BLaER1 (cell line): ENCODE data around the gene LGALS4.
"Not testable (repeated sequence)": the region's sequence is repeated elsewhere in the genome, so short reads cannot be mapped to it uniquely, and the experiment has no call there.

Experiments used
- H3K27ac ChIP-seq: shearing (Covaris generic); formaldehyde crosslinking; 2 replicates; pipeline ENCODE4 v1.8.1; 2022
- H3K27me3 ChIP-seq: shearing (Covaris generic); formaldehyde crosslinking; 2 replicates; pipeline ENCODE4 v1.8.1; 2022
- H3K36me3 ChIP-seq: shearing (Covaris generic); formaldehyde crosslinking; 2 replicates; pipeline ENCODE4 v1.8.1; 2022
- H3K4me1 ChIP-seq: shearing (Covaris generic); formaldehyde crosslinking; 2 replicates; pipeline ENCODE4 v1.8.1; 2022
- H3K4me2 ChIP-seq: shearing (Covaris generic); formaldehyde crosslinking; 2 replicates; pipeline ENCODE4 v1.8.1; 2022
- H3K4me3 ChIP-seq: shearing (Covaris generic); formaldehyde crosslinking; 2 replicates; pipeline ENCODE4 v1.8.1; 2022
- H3K9ac ChIP-seq: shearing (Covaris generic); formaldehyde crosslinking; 2 replicates; pipeline ENCODE4 v1.8.1; 2022
- H3K9me3 ChIP-seq: shearing (Covaris generic); formaldehyde crosslinking; 2 replicates; pipeline ENCODE4 v1.8.1; 2022
- H4K20me1 ChIP-seq: shearing (Covaris generic); formaldehyde crosslinking; 2 replicates; pipeline ENCODE4 v1.8.1; 2022
- Cebpa-rat ChIP-seq: shearing (Covaris generic); IDR thresholded peaks from 2 replicates; pipeline ENCODE4 v1.8.1; 2022

The LGALS4 gene

DNA sequence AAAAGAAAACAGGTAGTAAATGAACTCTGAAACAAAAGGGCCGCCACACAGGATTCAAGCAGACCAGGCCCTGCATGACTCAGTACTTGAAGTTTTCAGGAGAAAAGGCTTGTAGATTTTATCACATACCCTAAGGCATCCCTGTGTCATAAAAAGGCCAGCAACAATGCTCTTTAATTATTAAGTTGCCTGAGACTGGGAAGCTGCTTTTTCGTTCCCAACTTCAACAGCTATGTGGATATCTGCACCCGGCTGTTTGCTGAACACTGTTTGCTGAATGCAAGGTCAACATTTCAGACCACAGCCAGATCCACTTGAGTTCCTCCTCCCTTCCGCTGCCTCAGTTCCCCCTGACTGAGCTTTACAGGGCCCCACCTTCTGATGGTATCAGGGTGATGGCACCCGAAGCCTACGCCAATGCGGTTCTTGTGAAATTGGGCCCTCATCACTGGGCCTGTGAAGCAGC is 24.9 kb upstream of the LGALS4 start:
- no peak for TF ChIP-seq Cebpa-rat
- Histone ChIP-seq H3K4me1 (peaks cover 28% of the 10 kb centered on the region), H3K9me3 (no peaks in the 10 kb centered on the region), H3K4me3 (no peak overlapping the region), H3K27ac (no peak overlapping the region), H3K4me2 (no peak overlapping the region), H4K20me1 (peaks cover 75% of the 10 kb centered on the region), H3K9ac (no peak overlapping the region), H3K27me3 (no peaks in the 10 kb centered on the region), H3K36me3 (peaks cover 83% of the 10 kb centered on the region)

DNA sequence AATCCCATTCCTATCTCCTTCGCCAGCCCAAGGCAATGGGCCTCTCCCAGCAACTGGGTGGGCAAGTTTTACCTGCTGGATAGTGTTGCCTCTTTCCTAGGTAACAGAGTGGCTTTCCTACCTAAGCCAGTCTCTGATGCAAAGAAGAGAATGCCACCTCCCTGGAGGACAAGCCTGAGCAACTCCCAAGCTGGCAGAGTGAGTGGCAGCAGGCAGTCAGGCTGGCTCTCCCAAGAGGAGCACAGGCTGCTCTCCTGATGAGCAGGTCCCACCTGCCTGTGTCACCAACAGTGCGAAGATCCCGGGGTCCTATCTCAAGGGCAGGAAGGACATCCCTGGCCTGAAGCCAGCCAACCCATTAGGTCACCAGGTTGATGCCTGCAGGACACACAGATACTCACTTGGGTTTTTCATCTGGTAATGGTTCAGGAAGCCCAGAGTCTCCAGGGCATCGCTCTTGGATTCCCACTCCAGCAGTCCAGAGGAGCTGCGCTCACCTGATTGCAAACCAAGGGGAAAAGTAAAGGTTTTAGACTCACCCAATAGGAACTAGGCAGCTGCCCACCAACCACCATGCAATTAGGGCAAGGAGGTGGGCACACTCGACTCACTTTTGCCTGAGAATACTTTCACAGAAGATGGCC is 24.4 kb upstream of the LGALS4 start:
- Histone ChIP-seq H4K20me1 (peaks cover 69% of the 10 kb centered on the region), H3K4me2 (no peak overlapping the region), H3K27me3 (no peaks in the 10 kb centered on the region), H3K4me1 (peaks cover 28% of the 10 kb centered on the region), H3K9ac (no peak overlapping the region), H3K27ac (no peak overlapping the region), H3K9me3 (no peaks in the 10 kb centered on the region), H3K36me3 (peaks cover 77% of the 10 kb centered on the region), H3K4me3 (no peak overlapping the region)
- TF ChIP-seq Cebpa-rat, result no peak

DNA sequence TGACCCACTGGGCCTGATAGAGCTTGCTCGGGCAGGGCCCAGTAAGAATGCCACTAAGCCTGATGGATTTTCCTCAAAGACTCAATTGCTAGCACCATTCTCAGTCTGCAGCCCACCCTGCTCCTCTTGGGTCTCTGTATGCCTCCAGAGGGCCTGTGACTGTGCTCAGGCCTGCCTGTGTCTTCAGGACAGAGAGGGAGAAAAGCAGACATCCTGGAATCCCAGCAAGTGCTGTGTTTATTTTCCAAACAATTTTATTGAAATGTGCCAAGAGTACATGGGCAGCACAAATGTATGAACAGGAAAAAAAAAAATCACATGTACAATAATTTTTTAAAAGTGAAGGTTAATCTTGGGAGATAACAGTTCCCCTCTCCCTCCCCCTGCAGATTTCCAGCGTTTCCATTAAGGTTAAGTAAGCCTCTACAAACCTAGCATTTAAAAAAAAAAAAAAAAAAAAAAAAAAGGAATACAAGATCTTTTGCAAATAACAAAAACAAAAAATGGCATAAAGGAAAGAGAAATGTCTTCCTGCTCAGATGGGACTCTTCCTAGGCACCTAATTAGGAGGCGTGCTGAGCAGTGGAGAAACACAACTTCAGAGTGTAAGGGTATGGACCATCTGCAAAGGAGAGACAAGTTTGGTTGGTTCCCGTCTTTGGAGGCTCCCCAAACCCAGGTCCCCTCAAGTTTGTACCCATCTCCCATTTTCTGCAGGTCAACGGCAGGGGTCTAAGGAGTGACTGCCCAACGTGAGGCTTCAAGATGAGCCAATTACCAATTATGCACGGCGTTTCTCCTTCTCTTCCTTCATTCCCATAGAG is 23.6 kb upstream of the LGALS4 start:
- no peak overlapping the region for H3K4me3 ChIP-seq
- no peak overlapping the region for H3K4me2 ChIP-seq
- peaks cover 62% of the 10 kb centered on the region for H4K20me1 ChIP-seq
- H3K27ac ChIP-seq, result no peak overlapping the region
- H3K27me3 ChIP-seq, result no peaks in the 10 kb centered on the region
- no peaks in the 10 kb centered on the region for H3K9me3 ChIP-seq
- H3K36me3 ChIP-seq, result peaks cover 70% of the 10 kb centered on the region
- no peak for TF ChIP-seq Cebpa-rat
- no peak overlapping the region for H3K9ac ChIP-seq
- H3K4me1 ChIP-seq, result peaks cover 24% of the 10 kb centered on the region

DNA sequence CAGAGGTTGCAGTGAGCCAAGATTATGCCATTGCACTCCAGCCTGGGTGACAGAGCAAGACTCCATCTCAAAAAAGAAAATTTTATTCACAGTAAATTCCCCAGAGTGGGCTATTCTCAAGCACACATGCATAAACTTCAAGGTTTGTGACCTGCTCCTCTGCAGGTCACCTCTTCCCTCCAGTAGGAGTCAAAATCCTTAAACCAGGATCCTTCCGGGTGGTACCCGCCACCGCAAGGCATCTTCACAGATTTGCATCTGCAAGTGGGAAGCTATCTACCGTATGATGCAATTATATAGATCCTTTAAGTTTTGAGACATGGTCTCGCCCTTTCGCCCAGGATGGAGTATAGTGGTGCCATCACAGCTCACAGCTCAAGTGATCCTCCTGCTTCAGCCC is 21.8 kb upstream of the LGALS4 start:
- H3K4me2 ChIP-seq, result no peak overlapping the region
- H3K9ac ChIP-seq, result no peak overlapping the region
- no peaks in the 10 kb centered on the region for H3K9me3 ChIP-seq
- H3K27ac ChIP-seq, result no peak overlapping the region
- peaks cover 44% of the 10 kb centered on the region for H4K20me1 ChIP-seq
- H3K27me3 ChIP-seq, result no peaks in the 10 kb centered on the region
- H3K4me1 ChIP-seq, result peaks cover 25% of the 10 kb centered on the region
- TF ChIP-seq Cebpa-rat, result no peak
- H3K4me3 ChIP-seq, result no peak overlapping the region
- peaks cover 61% of the 10 kb centered on the region for H3K36me3 ChIP-seq

DNA sequence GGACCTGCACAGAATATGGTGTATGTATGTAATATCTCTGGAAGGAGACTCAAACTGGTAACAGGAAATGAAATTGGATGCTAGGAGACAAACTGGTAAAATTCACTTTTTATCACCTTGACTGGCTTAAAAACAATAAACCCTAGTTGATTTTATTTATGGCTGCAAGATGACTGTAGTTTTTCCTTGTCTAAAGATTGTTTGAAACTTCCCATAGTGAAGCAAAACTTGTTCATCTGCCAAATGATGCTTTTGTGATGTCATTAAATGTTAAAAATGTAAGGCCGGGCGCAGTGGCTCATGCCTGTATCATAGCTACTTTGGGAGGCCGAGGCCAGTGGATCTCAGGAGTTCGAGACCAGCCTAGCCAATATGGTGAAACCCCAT is 21.4 kb upstream of the LGALS4 start:
- Histone ChIP-seq H3K4me3 (no peak overlapping the region), H3K27me3 (no peaks in the 10 kb centered on the region), H3K9ac (no peak overlapping the region), H3K9me3 (no peaks in the 10 kb centered on the region), H3K4me1 (peaks cover 25% of the 10 kb centered on the region), H3K4me2 (no peak overlapping the region), H3K27ac (no peak overlapping the region), H4K20me1 (peaks cover 39% of the 10 kb centered on the region), H3K36me3 (peaks cover 61% of the 10 kb centered on the region)
- TF ChIP-seq Cebpa-rat, result no peak

DNA sequence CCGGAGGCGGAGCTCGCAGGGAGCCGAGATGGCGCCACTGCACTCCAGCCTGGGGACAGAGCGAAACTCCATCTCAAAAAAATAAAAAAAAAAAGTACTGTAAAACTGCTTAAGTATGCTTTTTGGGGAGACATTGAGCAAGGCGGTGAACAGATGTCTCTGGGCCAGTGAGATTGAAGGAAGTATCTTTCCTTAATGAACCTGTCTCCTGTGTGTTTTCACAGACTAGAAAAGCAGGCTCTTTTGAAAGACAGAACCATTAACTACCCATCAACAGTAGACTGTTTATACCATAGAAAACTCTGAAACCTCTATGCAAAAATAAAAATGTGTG is 20.3 kb upstream of the LGALS4 start:
- Histone ChIP-seq H4K20me1 (peaks cover 29% of the 10 kb centered on the region), H3K36me3 (peaks cover 61% of the 10 kb centered on the region), H3K4me2 (peak overlapping the region; percentile 93), H3K4me3 (no peak overlapping the region), H3K4me1 (peaks cover 25% of the 10 kb centered on the region), H3K9me3 (no peaks in the 10 kb centered on the region), H3K27me3 (no peaks in the 10 kb centered on the region), H3K9ac (no peak overlapping the region), H3K27ac (no peak overlapping the region)
- no peak for TF ChIP-seq Cebpa-rat

DNA sequence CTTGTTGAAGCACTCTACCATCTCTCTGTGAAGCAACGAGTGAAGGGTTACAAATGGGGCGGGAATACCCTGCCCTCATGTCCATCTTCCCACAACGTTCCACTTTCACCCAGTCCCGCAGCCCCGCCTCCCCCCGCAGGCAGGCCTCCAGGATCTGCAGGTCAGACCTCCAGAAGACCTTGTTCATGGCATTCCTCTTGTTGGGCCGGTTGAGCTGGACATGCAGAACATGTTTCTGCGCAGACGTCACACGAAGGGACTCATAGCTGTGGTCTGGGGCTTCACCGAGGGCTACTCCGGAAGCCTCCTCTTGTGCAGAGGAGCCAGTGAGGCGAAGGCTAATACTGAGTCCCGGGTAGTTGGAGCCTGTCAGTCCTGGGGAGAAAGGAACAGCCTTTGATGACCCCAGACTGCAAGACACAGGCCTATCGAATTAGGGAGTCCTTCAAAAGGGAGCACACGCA is 18.4 kb upstream of the LGALS4 start:
- Histone ChIP-seq H3K27me3 (no peaks in the 10 kb centered on the region), H3K4me3 (peak overlapping the region; percentile 79), H3K4me2 (peak overlapping the region; percentile 93), H3K9ac (peak overlapping the region; percentile 89), H3K36me3 (peaks cover 58% of the 10 kb centered on the region), H4K20me1 (peaks cover 10% of the 10 kb centered on the region), H3K27ac (peak overlapping the region; percentile 88), H3K9me3 (no peaks in the 10 kb centered on the region), H3K4me1 (peaks cover 25% of the 10 kb centered on the region)
- no peak for TF ChIP-seq Cebpa-rat

DNA sequence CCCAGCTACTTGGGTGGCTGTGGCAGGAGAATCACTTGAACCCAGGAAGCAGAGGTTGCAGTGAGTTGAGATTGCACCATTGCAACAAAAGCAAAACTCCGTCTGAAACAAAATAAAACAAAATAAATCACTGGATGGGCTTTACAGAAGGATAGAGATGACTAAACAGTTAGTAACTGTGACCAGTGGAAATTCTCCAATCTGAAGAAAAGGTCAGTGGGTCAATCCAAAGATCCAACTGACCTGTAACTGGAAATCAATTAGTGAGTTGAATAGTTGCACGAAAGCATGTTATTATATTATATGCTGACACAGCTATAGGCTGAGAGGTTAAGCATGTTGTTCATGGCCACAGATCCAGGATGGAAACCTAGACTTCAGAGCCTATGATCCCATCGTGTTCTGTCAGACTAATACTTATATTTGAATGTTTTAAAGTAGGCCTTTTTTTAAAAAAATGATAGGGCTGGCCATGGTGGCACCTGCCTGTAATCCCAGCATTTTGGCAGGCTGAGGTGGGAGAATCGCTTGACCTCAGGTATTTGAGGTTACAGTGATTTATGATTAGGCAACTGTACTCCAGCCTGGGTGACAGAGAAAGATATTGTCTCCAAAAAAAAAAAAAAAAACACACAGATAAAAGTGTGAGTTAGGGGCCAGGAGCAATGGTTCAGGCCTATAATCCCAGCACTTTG is 17.4 kb upstream of the LGALS4 start:
- Histone ChIP-seq H3K27me3 (no peaks in the 10 kb centered on the region), H3K36me3 (peaks cover 58% of the 10 kb centered on the region), H4K20me1 (peaks cover under 1% of the 10 kb centered on the region; the same call in 1 of the 2 replicates), H3K4me2 (peak overlapping the region; percentile 93), H3K9ac (peak overlapping the region; percentile 89; the same call in 1 of the 2 replicates), H3K9me3 (no peaks in the 10 kb centered on the region), H3K27ac (no peak overlapping the region), H3K4me1 (peaks cover 25% of the 10 kb centered on the region), H3K4me3 (no peak overlapping the region)
- TF ChIP-seq Cebpa-rat, result no peak

DNA sequence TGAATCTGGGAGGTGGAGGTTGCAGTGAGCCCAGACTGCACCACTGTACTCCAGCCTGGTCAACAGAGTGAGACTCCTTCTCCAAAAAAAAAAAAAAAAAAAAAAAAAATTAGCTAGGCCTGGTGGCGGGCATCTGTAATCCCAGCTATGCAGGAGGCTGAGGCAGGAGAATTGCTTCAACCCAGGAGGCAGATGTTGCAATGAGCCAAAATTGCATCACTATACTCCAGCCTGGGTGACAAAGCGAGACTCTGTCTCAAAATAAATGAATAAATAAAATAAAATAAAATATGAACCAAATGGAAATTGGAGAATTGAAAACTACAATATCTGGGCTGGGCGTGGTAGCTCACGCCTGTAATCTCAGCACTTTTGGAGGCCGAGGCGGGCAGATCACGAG is 16.5 kb upstream of the LGALS4 start:
- H4K20me1 ChIP-seq, H3K9ac ChIP-seq, H3K4me3 ChIP-seq, H3K4me2 ChIP-seq, H3K9me3 ChIP-seq, H3K27ac ChIP-seq, H3K27me3 ChIP-seq: not testable (repeated sequence)
- Histone ChIP-seq H3K36me3 (peaks cover 59% of the 10 kb centered on the region), H3K4me1 (peaks cover 25% of the 10 kb centered on the region)
